HFF-Myc (cell line): Measurements from ENCODE around the gene SCP2.
"Not testable (repeated sequence)": the region's sequence is repeated elsewhere in the genome, so short reads cannot be mapped to it uniquely, and the experiment has no call there.

Experiments used
- DNase-seq: peaks from one replicate; pipeline ENCODE4 v3.0.0-alpha.2; 2011; ENCODE audit warnings: low read depth; ENCODE audit errors: extremely low read depth
- H3K4me3 ChIP-seq: replicated peaks from 2 replicates; pipeline ENCODE4 v1.5.1; 2011; ENCODE audit warnings: low read depth, mild to moderate bottlenecking, control low read depth, low read length
- TF ChIP-seq, protein P1 (sequence below): IDR thresholded peaks from 2 replicates; pipeline ENCODE4 v1.5.1; 2012; ENCODE audit warnings: mild to moderate bottlenecking, low read depth, low read length, control low read depth; ENCODE audit errors: missing control alignments

Gene SCP2

GRCh38 chr1:52943876-52944416, 16.9 kb downstream of the SCP2 start:
- no peak for DNase-seq
- H3K4me3 ChIP-seq: no peak overlapping the region
- TF ChIP-seq, protein P1, sequence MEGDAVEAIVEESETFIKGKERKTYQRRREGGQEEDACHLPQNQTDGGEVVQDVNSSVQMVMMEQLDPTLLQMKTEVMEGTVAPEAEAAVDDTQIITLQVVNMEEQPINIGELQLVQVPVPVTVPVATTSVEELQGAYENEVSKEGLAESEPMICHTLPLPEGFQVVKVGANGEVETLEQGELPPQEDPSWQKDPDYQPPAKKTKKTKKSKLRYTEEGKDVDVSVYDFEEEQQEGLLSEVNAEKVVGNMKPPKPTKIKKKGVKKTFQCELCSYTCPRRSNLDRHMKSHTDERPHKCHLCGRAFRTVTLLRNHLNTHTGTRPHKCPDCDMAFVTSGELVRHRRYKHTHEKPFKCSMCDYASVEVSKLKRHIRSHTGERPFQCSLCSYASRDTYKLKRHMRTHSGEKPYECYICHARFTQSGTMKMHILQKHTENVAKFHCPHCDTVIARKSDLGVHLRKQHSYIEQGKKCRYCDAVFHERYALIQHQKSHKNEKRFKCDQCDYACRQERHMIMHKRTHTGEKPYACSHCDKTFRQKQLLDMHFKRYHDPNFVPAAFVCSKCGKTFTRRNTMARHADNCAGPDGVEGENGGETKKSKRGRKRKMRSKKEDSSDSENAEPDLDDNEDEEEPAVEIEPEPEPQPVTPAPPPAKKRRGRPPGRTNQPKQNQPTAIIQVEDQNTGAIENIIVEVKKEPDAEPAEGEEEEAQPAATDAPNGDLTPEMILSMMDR: no peak

GRCh38 chr1:52944566-52944965, 17.5 kb downstream of the SCP2 start:
- no peak for DNase-seq
- TF ChIP-seq, protein P1: no peak
- H3K4me3 ChIP-seq: no peak overlapping the region

DNA sequence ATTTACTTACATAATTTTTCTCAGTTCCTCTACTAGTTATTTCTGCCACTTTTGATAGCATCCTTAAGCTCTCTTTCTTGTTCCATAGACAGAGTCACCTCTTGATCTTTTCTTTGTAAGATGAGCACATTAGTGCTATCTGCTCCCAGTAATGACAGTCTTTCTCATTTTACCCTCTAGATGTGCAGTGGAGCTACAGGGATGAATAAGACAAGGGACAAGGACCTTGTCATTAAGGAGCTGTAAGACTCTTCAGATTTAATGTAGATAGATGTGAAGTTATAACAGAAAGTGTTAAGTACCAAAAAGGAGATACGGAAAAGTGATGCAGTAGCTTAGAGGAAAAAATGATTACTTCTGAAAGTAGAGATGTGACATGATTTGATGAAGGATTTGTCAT, 20.4 kb downstream of the SCP2 start:
- H3K4me3 ChIP-seq: no peak overlapping the region
- no peak for DNase-seq
- TF ChIP-seq, protein P1: no peak

DNA sequence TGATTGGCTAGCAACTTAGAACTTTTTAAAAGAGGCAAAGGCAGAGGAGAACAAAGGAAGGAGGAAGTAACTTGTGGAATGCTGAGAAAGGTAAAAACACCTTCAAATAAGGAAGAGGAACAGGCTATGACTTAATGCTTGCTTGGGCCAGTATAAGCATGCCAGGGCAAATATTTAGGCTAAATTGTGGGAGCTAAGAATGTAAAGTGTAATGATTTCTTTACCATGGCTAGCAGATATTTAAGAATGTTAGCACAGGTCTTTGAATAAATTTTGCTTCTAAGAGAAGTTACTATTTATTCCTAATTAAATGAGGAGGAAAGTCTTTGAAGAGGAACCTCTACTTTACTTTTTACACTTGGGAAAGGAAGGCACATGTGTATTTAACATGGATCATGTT, 22.5 kb downstream of the SCP2 start:
- not testable (repeated sequence) for H3K4me3 ChIP-seq, DNase-seq

- no peak overlapping the region for H3K4me3 ChIP-seq
- no peak for DNase-seq
- TF ChIP-seq, protein P1: no peak
Observed at GRCh38 chr1:52952112-52952511, 25.0 kb downstream of the SCP2 start.

GRCh38 chr1:52955129-52955970, 28.3 kb downstream of the SCP2 start:
- DNase-seq: peak; percentile 96
- TF ChIP-seq, protein P1: no peak

DNA sequence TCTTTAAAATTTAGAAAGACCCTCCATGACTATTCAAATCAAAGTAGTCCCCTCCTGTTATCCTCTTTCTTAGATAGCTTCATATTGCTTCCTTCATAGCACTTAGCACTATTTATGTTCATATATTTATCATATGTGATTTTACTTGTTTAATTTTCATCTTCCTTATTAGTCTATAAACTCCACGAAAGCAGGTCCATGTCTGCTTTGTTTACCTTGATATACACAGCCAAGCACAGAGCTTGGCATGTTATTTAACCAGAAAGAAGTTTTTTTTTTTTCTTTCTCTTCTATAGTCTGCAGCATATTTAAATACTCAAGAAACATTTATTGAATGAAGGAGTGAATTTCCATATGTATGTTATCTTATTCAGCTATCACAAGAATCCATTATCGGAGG, 36.0 kb downstream of the SCP2 start:
- no peak overlapping the region for H3K4me3 ChIP-seq
- TF ChIP-seq, protein P1: no peak
- DNase-seq: no peak

More at GRCh38 chr1:52955129-52955970, 28.3 kb downstream of the SCP2 start:
- no peak overlapping the region for H3K4me3 ChIP-seq
